ENCODE measurements around the gene GRHL1. TPM values are rescaled to one million over a fixed set of nuclear protein-coding genes. Genes with fewer than 3 reads are reported as not detected.

Gene GRHL1
- total and polyA plus RNA-seq, 9 of the 15 experiments (the other 6 are each of a cell fraction or from before 2014, with no cell fraction given): 1.7 to 6.1 (median 4.7) TPM

DNA sequence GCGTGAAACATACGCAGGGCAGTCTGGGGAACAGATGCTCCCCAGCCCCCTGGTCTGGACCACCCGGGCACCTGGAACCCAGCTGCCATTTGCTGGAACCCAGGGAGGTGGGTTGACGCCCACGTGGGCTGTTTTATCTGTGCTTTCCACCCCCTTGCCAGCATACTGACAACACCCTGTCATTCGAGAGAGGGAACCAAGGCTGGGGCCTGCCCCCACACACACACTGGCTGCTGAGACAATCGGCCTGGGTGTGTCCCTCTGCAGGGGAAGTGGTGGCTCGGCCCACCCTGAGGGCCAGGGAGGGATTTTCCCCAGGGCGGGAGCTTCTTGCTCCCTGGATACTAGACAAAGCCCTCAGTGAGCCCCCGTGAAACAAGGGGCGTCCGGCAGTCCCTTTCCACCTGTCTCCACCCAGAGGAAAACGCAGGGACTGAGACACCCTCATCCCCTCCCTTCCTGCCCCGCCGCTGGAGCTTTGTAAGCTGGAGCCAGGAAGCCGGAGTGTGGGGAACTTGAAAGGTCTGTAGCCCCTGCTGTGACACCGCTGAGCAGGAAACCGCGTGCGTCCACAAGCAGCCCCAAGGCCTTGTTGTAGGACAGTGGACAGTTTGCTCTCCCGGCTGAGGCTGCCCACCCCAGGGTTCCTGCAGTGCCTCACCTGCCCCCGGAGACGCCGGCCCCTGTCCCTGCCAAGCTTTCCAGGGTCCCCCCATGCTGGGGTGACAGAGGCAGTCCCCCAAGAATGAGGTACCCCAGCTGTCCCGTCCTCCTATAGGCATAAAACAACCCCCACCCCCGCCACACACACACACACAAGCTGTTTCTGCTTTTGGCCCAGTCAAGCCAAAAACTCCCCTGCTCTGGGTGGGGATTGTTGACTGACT, 77.7 kb downstream of the GRHL1 start (continued):
- TF ChIP-seq KLF13 (tag; IDR thresholded peaks at IDR 0.05; ENCODE audit: borderline replicate concordance, low read depth): no peak
- no peak for TF ChIP-seq NR1H2 (CRISPR knock-in tag; IDR thresholded peaks at IDR 0.05)
- no peak for TF ChIP-seq NR4A1 (CRISPR knock-in tag; IDR thresholded peaks at IDR 0.05)
- TF ChIP-seq NR4A1 (tag; IDR thresholded peaks at IDR 0.05): peak; percentile 8; the same call in 1 of the 2 replicates
- TF ChIP-seq SIRT6 (IDR thresholded peaks at IDR 0.05; ENCODE audit: low read depth, low read length): no peak
- no peak for TF ChIP-seq MTA2 (IDR thresholded peaks at IDR 0.05; ENCODE audit: low read depth)
- TF ChIP-seq ZFP36 (IDR thresholded peaks at IDR 0.05; ENCODE audit: low read depth, low read length, partially characterized antibody): no peak
- TF ChIP-seq RBM25 (IDR thresholded peaks at IDR 0.05; ENCODE audit: low read depth, low read length, severe bottlenecking): no peak
- no peak for TF ChIP-seq ZNF347 (CRISPR knock-in tag; IDR thresholded peaks at IDR 0.05; ENCODE audit: low read depth)
- TF ChIP-seq CSDE1 (IDR thresholded peaks at IDR 0.05): no peak
- no peak; the same call in 1 of the 2 replicates for TF ChIP-seq ZBTB17 (CRISPR knock-in tag; IDR thresholded peaks at IDR 0.05)
- TF ChIP-seq ZC3H8 (IDR thresholded peaks at IDR 0.05): no peak
- no peak for TF ChIP-seq POLR3A (IDR thresholded peaks at IDR 0.05; ENCODE audit: borderline replicate concordance, extremely low read depth, insufficient read depth, insufficient read length)
- no peak for TF ChIP-seq GTF2A2 (tag; IDR thresholded peaks at IDR 0.05)
- TF ChIP-seq ZZZ3 (IDR thresholded peaks at IDR 0.05): no peak
- TF ChIP-seq NR2F6 (CRISPR knock-in tag; IDR thresholded peaks at IDR 0.05): no peak
- TF ChIP-seq NRF1 (conservative IDR thresholded peaks at IDR 0.05 in 1 of 2, IDR thresholded peaks at IDR 0.05 in 1 of 2): peak in 1 of 2 experiments; percentile 22; a peak in 2 of 4 replicates
- TF ChIP-seq, protein P1, sequence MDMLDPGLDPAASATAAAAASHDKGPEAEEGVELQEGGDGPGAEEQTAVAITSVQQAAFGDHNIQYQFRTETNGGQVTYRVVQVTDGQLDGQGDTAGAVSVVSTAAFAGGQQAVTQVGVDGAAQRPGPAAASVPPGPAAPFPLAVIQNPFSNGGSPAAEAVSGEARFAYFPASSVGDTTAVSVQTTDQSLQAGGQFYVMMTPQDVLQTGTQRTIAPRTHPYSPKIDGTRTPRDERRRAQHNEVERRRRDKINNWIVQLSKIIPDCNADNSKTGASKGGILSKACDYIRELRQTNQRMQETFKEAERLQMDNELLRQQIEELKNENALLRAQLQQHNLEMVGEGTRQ (CRISPR knock-in tag; IDR thresholded peaks at IDR 0.05): no peak; the same call in 1 of the 2 replicates
- peak; percentile 56; the same call in 1 of the 2 replicates for TF ChIP-seq EP300 (IDR thresholded peaks at IDR 0.05; ENCODE audit: low read length)
- TF ChIP-seq HDAC6 (IDR thresholded peaks at IDR 0.05; ENCODE audit: low read depth, low read length): no peak
- TF ChIP-seq LARP7 (IDR thresholded peaks at IDR 0.05): no peak
- no peak for TF ChIP-seq TCFL5 (CRISPR knock-in tag; conservative IDR thresholded peaks at IDR 0.05)
- no peak for TF ChIP-seq ZNF76 (CRISPR knock-in tag; IDR thresholded peaks at IDR 0.05; ENCODE audit: borderline replicate concordance)
- TF ChIP-seq, protein P2, sequence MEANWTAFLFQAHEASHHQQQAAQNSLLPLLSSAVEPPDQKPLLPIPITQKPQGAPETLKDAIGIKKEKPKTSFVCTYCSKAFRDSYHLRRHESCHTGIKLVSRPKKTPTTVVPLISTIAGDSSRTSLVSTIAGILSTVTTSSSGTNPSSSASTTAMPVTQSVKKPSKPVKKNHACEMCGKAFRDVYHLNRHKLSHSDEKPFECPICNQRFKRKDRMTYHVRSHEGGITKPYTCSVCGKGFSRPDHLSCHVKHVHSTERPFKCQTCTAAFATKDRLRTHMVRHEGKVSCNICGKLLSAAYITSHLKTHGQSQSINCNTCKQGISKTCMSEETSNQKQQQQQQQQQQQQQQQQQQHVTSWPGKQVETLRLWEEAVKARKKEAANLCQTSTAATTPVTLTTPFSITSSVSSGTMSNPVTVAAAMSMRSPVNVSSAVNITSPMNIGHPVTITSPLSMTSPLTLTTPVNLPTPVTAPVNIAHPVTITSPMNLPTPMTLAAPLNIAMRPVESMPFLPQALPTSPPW (CRISPR knock-in tag; IDR thresholded peaks at IDR 0.05): peak; percentile 81
- TF ChIP-seq, protein P3, sequence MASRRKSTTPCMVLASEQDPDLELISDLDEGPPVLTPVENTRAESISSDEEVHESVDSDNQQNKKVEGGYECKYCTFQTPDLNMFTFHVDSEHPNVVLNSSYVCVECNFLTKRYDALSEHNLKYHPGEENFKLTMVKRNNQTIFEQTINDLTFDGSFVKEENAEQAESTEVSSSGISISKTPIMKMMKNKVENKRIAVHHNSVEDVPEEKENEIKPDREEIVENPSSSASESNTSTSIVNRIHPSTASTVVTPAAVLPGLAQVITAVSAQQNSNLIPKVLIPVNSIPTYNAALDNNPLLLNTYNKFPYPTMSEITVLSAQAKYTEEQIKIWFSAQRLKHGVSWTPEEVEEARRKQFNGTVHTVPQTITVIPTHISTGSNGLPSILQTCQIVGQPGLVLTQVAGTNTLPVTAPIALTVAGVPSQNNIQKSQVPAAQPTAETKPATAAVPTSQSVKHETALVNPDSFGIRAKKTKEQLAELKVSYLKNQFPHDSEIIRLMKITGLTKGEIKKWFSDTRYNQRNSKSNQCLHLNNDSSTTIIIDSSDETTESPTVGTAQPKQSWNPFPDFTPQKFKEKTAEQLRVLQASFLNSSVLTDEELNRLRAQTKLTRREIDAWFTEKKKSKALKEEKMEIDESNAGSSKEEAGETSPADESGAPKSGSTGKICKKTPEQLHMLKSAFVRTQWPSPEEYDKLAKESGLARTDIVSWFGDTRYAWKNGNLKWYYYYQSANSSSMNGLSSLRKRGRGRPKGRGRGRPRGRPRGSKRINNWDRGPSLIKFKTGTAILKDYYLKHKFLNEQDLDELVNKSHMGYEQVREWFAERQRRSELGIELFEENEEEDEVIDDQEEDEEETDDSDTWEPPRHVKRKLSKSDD (conservative IDR thresholded peaks at IDR 0.05; ENCODE audit: low read length): no peak

All from K562 (cell line).